GM13976 (cell line): Measurements from ENCODE around the gene TSPAN9.

Experiments
- DNase-seq: peaks from one replicate; pipeline ENCODE4 v3.0.0; 2012; ENCODE audit warnings: low spot score
- in situ Hi-C: fragments of 300-500 bp; cut with MboI; formaldehyde crosslinking; loops from one replicate; pipeline ENCODE4 v1.12.0; 2022; ENCODE audit warnings: low sequenced_read_pairs, mixed read lengths, inconsistent platforms; ENCODE audit not compliant: unreplicated experiment
- TF ChIP-seq, protein P1 (sequence below): IDR thresholded peaks from 2 replicates; pipeline ENCODE4 v1.5.1; 2012; ENCODE audit warnings: borderline replicate concordance, mild to moderate bottlenecking; ENCODE audit not compliant: insufficient read depth; ENCODE audit errors: extremely low read depth, missing control alignments, control extremely low read depth

TSPAN9 gene

DNA sequence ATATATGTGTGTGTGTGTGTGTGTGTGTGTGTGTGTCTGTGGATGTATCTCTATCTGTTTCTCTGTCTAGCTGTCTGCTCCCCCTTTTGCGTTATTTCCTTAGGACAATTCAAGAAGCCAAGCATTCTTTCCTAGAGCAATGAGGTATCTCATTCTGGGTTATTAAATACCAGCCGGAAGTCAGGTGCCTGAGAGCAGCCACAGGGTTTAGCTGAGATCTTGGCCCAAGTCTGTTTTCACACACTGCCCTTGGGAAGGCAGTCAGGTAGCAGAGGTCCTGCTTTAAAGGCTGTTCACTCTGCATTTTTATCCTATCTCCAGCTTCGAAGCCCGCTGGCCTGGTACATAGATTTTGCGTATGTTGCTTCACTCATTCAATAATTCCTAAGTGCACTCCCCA lies 76.8 kb downstream of the TSPAN9 start:
- in situ Hi-C loops = no loop called here
- TF ChIP-seq, protein P1, sequence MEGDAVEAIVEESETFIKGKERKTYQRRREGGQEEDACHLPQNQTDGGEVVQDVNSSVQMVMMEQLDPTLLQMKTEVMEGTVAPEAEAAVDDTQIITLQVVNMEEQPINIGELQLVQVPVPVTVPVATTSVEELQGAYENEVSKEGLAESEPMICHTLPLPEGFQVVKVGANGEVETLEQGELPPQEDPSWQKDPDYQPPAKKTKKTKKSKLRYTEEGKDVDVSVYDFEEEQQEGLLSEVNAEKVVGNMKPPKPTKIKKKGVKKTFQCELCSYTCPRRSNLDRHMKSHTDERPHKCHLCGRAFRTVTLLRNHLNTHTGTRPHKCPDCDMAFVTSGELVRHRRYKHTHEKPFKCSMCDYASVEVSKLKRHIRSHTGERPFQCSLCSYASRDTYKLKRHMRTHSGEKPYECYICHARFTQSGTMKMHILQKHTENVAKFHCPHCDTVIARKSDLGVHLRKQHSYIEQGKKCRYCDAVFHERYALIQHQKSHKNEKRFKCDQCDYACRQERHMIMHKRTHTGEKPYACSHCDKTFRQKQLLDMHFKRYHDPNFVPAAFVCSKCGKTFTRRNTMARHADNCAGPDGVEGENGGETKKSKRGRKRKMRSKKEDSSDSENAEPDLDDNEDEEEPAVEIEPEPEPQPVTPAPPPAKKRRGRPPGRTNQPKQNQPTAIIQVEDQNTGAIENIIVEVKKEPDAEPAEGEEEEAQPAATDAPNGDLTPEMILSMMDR = no peak
- DNase-seq = no peak

DNA sequence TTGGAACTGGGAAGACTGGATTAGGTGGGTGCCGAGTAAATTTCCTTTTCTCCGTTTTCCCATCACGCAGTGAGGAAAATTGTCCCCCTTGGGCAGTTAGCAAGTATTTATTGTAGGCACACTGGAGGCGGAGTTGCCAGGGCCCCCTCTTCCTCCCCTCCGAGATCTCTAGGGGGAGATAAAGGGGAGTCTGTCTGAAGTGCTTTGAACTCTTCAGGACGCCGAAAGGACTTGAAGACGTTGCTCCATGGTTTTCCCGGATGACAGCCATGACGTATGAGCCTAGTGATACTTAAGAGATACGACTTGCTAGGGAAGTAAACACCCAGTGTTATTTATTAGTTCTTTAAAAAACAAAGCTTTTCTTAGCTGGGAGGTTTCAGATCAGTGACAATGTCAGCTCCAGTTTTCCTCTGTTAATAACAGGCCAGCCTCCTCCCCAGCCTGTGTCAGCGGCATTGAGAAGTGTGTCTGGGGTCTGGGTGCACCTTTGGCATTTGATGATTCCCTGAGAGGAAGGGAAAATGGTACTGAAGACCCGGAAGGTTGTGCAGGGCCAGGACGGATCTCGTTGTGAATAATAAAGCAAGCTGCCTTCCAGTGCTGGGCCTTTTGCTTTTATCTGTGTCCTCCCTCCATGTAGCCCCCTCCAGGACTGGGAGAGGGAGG lies 78.7 kb downstream of the TSPAN9 start:
- no peak for DNase-seq
- in situ Hi-C loops = no loop called here
- TF ChIP-seq, protein P1 = no peak

DNA sequence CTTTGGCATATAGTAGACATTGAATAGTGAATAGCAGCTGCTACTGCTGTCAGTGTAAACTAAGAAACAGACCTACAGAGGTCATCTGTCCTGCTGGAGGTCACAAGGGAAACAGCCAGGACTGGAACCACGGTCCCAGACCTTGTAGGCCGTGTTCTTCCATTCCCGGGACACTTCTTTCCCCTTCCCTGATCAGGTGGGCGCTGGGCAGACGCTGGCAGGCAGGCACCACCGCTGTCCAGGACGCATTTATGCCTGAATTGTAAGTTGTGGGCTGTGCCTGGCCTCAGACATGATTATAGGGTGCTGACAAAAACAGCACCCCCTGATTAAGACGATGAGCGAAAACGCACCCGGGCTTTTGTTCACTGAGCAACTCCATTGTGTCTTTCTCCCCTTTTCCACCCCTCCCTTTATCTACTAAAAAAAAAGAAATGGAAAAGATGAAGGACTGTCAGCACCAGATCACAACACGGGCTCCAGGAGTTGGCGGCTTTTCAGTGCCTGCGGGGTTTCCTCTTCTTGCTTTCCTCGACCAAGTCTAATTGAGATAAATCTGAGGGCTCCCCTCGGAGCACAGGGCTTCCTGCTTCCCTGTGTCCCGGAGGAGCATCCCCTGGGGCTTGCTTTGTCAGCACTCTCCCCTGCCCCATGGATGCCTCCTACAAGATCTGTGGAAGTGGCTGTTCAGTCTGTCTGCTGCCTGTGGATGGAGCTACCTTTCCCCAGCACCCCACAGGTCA lies 80.6 kb downstream of the TSPAN9 start:
- TF ChIP-seq, protein P1 = no peak
- DNase-seq = no peak
- in situ Hi-C loops = no loop called here

DNA sequence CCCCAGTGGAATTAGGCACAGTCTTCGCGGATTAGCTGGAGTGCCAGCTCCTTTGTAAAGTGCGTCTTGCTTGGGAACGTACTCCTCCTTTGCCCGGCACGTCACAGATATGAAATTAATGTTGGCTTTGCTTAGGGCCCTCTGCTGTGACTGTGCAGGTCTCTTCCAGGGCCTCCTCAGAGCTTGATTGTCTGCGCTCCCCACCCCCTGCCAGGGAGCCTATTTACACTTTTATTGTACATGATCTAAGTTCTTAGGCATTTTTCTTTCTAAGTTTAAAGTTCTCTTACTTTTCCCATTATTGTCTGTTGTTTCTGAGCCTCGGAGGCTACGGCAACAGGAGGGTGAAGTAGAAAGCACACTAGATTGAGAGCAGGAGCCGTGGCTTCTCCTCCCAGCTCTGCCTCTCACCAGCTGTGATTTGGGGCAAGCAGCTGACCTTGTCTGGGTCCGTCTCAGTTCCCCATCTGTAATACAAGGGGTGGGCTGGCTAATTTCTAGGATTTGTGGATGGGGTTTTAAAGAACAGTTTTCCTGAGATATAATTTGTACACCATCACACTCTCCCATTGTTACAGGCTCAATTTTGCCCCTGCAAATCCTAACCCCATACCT lies 81.8 kb downstream of the TSPAN9 start:
- in situ Hi-C loops = no loop called here
- DNase-seq = no peak
- TF ChIP-seq, protein P1 = no peak

DNA sequence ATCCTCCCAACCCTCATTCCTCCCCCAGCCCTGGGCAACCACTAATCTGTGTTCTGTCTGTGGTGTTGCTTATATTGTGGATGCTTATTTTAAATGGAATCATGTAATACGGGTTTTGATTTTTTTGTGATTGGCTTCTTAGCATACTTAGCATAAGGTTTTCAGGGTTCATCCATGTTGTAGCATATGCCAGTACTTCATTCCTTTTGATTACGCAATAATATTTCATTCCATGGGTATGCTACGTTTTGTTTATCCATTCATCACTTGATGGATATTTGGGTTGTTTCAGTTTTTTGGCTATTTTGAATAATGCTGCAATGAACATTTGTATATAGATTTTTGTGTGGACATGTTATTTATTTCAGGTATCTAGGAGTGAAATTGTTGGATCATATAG lies 82.9 kb downstream of the TSPAN9 start:
- TF ChIP-seq, protein P1 = no peak
- DNase-seq = no peak
- in situ Hi-C loops = no loop called here

DNA sequence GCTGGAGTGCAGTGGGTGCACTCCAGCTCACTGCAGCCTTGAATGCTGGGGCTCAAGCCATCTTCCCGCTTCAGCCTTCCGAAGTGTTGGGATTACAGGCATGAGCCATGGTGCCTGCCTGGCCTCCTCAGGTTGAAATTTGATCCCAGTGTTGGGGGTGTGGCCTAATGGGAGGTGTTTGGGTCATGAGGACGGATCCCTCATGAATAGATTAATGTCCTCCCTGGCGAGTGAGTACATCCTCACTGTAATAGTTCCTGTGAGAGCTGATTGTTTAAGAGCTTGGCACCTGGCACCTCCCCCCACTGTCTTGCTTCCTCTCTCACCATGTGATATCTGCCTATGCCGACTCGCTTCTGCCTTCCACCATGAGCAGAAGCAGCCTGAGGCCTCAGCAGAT lies 84.7 kb downstream of the TSPAN9 start:
- DNase-seq = no peak
- TF ChIP-seq, protein P1 = no peak
- in situ Hi-C loops = no loop called here
